ENCODE data around the gene PLXNA3.
A peak's percentile ranks its signal among the peaks of the same experiment; 100 is the strongest.

PLXNA3 gene

DNA sequence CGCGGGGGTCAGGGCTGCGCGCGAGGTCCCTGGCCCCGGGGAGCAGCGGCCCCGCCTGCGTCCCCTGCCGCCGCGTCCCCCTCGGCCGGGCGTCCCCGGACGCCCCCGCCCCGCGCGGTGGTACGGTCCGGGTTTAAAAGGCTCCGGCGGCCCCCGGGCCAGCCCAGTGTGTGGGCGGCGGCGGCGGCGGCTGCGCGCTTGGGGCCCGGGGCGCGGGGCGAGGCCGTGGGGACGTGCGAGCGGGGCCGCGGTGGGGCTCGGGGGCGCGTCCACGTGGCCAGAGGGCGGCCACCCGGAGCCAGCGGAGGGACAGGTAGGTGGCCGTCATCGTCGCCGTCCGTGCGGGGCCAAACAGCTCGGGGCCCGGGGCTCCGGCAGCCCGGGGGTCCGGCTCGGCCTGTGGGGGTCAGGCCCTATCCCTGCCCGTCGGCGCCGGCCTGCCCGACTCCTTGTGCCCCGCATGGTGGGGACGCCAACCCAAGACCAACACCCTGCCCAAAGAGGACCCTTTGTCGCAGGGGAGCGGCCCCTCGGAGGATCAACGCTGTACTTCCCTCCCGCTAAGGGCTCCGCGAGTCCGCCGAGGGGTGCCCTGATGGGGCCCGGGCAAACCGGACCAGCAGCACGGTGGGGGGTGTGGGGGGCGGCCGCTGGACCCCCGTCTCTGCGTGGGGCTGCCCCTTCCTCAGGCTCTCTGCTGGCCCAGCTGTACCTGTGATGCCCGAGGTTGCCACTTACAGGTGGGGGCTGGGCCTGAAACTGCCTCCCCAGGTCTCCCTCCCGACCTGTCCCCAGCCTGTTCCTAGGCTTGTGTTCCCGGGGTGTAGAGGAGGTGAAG, at the start of gene PLXNA3:
Gene PLXNA3 (plus strand): TSS at position 166 of the 838 bp plus-strand sequence. CDS start 1,903 bp downstream, outside the sequence.
- H3K36me3 ChIP-seq = peaks cover 0 to 22% (median 0%) of the 10 kb centered on the region in 3 donors
- DNase-seq = no peak
- intact Hi-C loops (cut with DNase I; ENCODE audit: low total_unique reads) = no loop called here
- H3K27ac ChIP-seq = peak within 1 kb of the TSS; percentile 79 to 90
- H3K9me3 ChIP-seq = no peaks in the 10 kb centered on the region
- H3K27me3 ChIP-seq = no peaks in the 10 kb centered on the region
- peak within 1 kb of the TSS; percentile 72 to 78 for H3K4me3 ChIP-seq
- peaks cover 0 to 16% (median 12%) of the 10 kb centered on the region in 4 donors for H3K4me1 ChIP-seq
- TF ChIP-seq CTCF (IDR thresholded peaks at IDR 0.05) = no peak

DNA sequence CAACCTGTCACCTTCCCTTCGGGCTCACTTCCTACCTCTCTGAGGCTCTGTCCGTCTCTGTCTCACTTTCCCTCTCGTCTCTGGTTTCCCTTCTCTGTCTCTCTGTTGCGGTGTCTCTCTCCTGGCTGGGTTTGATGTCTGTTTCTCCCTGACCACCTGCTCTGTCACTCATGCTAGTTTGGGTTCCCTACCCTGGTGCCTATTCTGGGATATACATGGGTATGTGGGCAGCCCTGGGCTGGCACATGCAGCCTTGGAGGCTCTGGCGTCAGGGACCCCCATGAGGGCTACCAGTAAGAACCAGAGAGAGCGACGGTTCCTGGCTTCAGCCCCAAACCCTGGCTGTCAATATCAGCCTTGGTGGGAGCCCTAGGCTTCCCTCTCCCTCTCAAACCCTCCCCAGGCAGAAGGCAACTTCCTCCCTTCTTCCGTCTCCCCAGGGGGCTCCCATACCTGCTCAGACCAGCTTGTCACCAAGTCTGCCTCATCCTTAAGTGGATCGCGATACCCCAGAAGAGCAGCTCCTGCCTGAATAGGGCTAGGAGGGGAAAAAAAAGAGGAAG, 49.3 kb upstream of the PLXNA3 start:
- DNase-seq = no peak
- no peak for TF ChIP-seq CTCF (IDR thresholded peaks at IDR 0.05)
- H3K36me3 ChIP-seq = peaks cover 0 to 7% (median 0%) of the 10 kb centered on the region in 3 donors
- H3K27ac ChIP-seq = peak overlapping the region; percentile 72 to 81
- H3K27me3 ChIP-seq = no peaks in the 10 kb centered on the region
- H3K4me1 ChIP-seq = peaks cover 0 to 26% (median 5%) of the 10 kb centered on the region in 4 donors
- peak overlapping the region; percentile 46 to 51 for H3K4me3 ChIP-seq
- H3K9me3 ChIP-seq = no peaks in the 10 kb centered on the region
- intact Hi-C loops (cut with DNase I; ENCODE audit: low total_unique reads) = no loop called here

GRCh38 chrX:154409222-154409871, 48.7 kb upstream of the PLXNA3 start, which contains the start of gene DNASE1L1:
TSS of gene DNASE1L1 (minus strand) at chrX:154409254. CDS start at chrX:154405568, 3,686 bp downstream.
- peak; percentile 87 to 96 for DNase-seq
- intact Hi-C loops (cut with DNase I; ENCODE audit: low total_unique reads) = no loop called here
- TF ChIP-seq CTCF (IDR thresholded peaks at IDR 0.05) = no peak
- peaks cover 0 to 26% (median 5%) of the 10 kb centered on the region in 4 donors for H3K4me1 ChIP-seq
- H3K4me3 ChIP-seq = peak within 1 kb of the TSS; percentile 46 to 51
- peaks cover 0 to 13% (median 0%) of the 10 kb centered on the region in 3 donors for H3K36me3 ChIP-seq
- no peaks in the 10 kb centered on the region for H3K9me3 ChIP-seq
- no peaks in the 10 kb centered on the region for H3K27me3 ChIP-seq
- H3K27ac ChIP-seq = peak within 1 kb of the TSS; percentile 72 to 81

GRCh38 chrX:154411981-154412340, 46.1 kb upstream of the PLXNA3 start:
- peaks cover 0 to 13% (median 0%) of the 10 kb centered on the region in 3 donors for H3K36me3 ChIP-seq
- no peaks in the 10 kb centered on the region for H3K9me3 ChIP-seq
- H3K27ac ChIP-seq = peak overlapping the region; percentile 95 to 96
- H3K4me3 ChIP-seq = peak overlapping the region; percentile 88 to 89
- DNase-seq = peak; percentile 76 to 88
- H3K27me3 ChIP-seq = no peaks in the 10 kb centered on the region
- intact Hi-C loops (cut with DNase I; ENCODE audit: low total_unique reads) = no loop called here
- no peak for TF ChIP-seq CTCF (IDR thresholded peaks at IDR 0.05)
- H3K4me1 ChIP-seq = peaks cover 0 to 26% (median 5%) of the 10 kb centered on the region in 4 donors

DNA sequence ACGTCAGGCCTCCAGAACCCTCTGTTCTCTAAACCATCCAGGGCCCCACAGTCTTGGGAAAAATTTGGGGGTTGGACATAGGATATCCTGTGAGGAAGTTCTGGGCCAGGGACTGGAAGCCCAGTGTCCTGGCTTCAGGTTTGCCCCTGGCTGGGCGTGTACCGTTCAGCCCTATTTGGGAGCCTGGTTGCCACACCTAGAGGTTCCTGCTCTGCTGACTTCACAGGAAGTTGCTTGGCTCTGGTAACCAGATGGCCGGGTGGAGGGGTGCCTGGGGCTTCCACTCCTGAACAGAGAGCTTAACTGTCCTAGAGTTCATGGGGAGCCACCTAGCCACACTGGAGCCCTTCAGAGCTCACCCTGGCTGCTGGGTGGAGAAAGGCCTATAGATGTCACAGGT, 45.6 kb upstream of the PLXNA3 start:
- peak overlapping the region; percentile 88 to 89 for H3K4me3 ChIP-seq
- H3K9me3 ChIP-seq = no peaks in the 10 kb centered on the region
- H3K27me3 ChIP-seq = no peaks in the 10 kb centered on the region
- TF ChIP-seq CTCF (IDR thresholded peaks at IDR 0.05) = no peak
- peak overlapping the region; percentile 95 to 96 for H3K27ac ChIP-seq
- no peak for DNase-seq
- peaks cover 0 to 13% (median 0%) of the 10 kb centered on the region in 3 donors for H3K36me3 ChIP-seq
- intact Hi-C loops (cut with DNase I; ENCODE audit: low total_unique reads) = no loop called here
- H3K4me1 ChIP-seq = peaks cover 0 to 26% (median 5%) of the 10 kb centered on the region in 4 donors
